ENCODE data around the gene OR6M1.

Gene OR6M1

GRCh38 chr11:123800036-123800435 lies 6.1 kb downstream of the OR6M1 start:
- DNase-seq (ENCODE audit: extremely low read depth, low read depth): no peak
- TF ChIP-seq, protein P1, sequence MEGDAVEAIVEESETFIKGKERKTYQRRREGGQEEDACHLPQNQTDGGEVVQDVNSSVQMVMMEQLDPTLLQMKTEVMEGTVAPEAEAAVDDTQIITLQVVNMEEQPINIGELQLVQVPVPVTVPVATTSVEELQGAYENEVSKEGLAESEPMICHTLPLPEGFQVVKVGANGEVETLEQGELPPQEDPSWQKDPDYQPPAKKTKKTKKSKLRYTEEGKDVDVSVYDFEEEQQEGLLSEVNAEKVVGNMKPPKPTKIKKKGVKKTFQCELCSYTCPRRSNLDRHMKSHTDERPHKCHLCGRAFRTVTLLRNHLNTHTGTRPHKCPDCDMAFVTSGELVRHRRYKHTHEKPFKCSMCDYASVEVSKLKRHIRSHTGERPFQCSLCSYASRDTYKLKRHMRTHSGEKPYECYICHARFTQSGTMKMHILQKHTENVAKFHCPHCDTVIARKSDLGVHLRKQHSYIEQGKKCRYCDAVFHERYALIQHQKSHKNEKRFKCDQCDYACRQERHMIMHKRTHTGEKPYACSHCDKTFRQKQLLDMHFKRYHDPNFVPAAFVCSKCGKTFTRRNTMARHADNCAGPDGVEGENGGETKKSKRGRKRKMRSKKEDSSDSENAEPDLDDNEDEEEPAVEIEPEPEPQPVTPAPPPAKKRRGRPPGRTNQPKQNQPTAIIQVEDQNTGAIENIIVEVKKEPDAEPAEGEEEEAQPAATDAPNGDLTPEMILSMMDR (IDR thresholded peaks at IDR 0.05; ENCODE audit: low read depth, low read length): no peak

GRCh38 chr11:123799438-123799837 lies 6.7 kb downstream of the OR6M1 start:
- DNase-seq (ENCODE audit: extremely low read depth, low read depth): no peak
- TF ChIP-seq, protein P1 (IDR thresholded peaks at IDR 0.05; ENCODE audit: low read depth, low read length): no peak

DNA sequence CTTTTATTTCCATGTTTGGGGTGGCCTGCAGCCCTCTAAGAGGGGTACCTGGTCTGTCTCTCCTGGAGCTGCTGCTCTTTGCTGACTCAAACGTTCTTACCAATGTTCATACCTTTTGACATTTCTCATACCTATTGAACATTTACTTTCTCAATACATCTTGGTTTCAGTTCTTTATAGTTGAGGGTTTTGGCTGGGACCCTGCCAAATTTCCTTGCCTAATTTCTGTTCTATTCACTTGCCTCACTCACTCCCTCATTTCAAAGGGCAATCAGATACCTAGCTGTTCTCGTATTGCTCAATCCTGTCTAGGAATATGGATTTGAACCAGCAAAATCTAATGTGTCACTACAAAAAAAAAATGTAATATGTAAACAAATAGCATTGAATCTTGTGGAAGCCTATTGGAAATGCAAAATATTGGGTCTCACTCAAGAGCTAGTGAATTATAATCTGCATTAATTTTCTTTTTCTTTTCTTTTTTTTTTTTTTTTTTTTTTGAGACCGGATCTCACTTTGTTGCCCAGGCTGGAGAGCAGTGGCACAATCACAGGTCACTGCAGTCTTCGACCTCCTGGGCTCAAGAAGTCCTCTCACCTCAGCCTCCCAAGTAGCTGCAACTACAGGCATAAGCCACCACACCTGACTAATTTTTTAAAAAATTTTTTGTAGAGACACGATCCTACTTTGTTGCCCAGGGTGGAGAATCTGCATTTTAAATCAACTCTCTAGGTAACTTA lies 7.5 kb downstream of the OR6M1 start:
- TF ChIP-seq, protein P1 (IDR thresholded peaks at IDR 0.05; ENCODE audit: low read depth, low read length): no peak
- no peak for DNase-seq (ENCODE audit: extremely low read depth, low read depth)

GRCh38 chr11:123798079-123798478 lies 8.1 kb downstream of the OR6M1 start:
- TF ChIP-seq, protein P1 (IDR thresholded peaks at IDR 0.05; ENCODE audit: low read depth, low read length): no peak
- DNase-seq (ENCODE audit: extremely low read depth, low read depth): no peak

DNA sequence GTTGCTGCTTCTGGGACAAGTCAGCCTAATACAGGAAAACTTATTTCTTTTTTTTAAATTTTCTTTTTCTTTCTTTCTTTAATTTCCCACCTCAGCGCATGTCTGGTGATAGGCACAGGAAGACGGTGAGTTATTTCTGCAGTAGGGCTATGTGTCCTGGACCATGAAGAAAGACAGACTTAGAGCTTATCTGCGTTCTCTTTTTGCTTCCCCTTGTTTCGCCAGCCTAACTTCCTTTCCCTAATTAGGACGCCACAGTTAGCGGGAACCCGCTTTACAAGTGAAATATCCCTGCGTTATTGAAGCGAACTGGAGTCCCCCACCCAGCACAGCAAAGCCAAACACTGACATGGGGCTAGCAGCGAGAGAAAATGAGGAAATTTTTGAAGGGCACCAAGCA lies 8.6 kb downstream of the OR6M1 start:
- TF ChIP-seq, protein P1 (IDR thresholded peaks at IDR 0.05; ENCODE audit: low read depth, low read length): no peak
- no peak for DNase-seq (ENCODE audit: extremely low read depth, low read depth)

DNA sequence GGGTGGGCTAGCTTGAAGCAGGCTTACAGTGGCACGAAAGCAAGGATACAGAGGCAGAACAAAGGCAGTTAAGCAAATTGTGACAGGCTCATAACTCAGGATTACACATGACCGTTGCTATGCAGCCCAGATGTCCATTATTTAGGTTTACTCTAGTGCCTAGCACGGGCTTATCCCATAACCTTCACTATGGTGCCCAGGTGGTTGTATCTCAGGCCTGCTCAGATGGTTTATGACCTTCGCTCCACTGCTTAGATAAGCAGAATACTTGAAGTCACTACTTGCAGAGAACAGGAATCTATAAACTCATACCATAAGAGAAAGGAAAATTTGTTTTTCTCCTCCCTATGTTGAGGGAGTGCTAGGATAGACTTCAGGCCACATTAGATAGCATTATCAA lies 9.0 kb downstream of the OR6M1 start:
- no peak for DNase-seq (ENCODE audit: extremely low read depth, low read depth)

DNA sequence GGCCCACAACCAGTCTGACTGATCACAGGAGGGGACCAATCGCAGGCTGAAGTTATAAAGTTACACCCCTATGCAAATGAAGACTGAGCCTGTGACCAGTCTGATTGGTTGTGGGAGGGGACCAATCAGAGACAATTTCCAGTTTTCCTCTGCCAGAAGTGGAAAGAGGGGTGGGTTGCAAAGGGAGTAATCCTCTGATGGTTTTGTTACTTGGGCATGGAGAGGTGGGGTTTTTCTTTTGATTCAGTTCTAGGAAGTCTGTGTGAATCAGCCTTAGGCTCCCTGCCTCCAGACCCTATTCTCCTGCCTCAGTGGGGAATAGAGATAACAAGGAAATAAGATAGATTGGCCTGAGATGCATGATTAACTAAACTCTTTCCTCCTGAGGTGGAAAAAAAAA lies 9.9 kb downstream of the OR6M1 start:
- no peak for DNase-seq (ENCODE audit: extremely low read depth, low read depth)
- TF ChIP-seq, protein P1 (IDR thresholded peaks at IDR 0.05; ENCODE audit: low read depth, low read length): no peak

More for the DNA sequence above, 9.0 kb downstream of the OR6M1 start:
- TF ChIP-seq, protein P1 (IDR thresholded peaks at IDR 0.05; ENCODE audit: low read depth, low read length): no peak

Data from AG09319 (cell line).